Endothelial cell (in vitro differentiated cells): ENCODE measurements around the gene UTRN. TPM values are rescaled to one million over a fixed set of nuclear protein-coding genes. Genes with fewer than 3 reads are reported as not detected.

Experiments used
- DNase-seq: peaks from one replicate; pipeline ENCODE4 v3.0.0; 2021; ENCODE audit warnings: low spot score
- H3K27ac Mint-ChIP-seq: one replicate; pipeline ENCODE4 v1.8.0; 2021; ENCODE audit warnings: mixed read lengths, inconsistent platforms; ENCODE audit not compliant: unreplicated experiment
- H3K27me3 Mint-ChIP-seq: one replicate; pipeline ENCODE4 v1.8.0; 2021; ENCODE audit warnings: mild to moderate bottlenecking, moderate library complexity, mixed read lengths, inconsistent platforms; ENCODE audit not compliant: unreplicated experiment
- H3K36me3 Mint-ChIP-seq: one replicate; pipeline ENCODE4 v1.8.0; 2021; ENCODE audit warnings: mild to moderate bottlenecking, low read depth, mixed read lengths, inconsistent platforms; ENCODE audit not compliant: unreplicated experiment
- H3K4me1 Mint-ChIP-seq: one replicate; pipeline ENCODE4 v1.8.0; 2021; ENCODE audit warnings: mild to moderate bottlenecking, mixed read lengths, inconsistent platforms; ENCODE audit not compliant: unreplicated experiment
- H3K4me3 Mint-ChIP-seq: one replicate; pipeline ENCODE4 v1.8.0; 2021; ENCODE audit warnings: mild to moderate bottlenecking, mixed read lengths, inconsistent platforms; ENCODE audit not compliant: unreplicated experiment
- H3K9me3 Mint-ChIP-seq: one replicate; pipeline ENCODE4 v1.8.0; 2021; ENCODE audit warnings: mixed read lengths, inconsistent platforms; ENCODE audit not compliant: unreplicated experiment
- total RNA-seq: library from RNA; stranded (reverse); fragmentation: NEBNext Ultra II Directional; extraction: Animal tissue kit (Norgen Biotek cat#: 25700); gene quantifications from one replicate; pipeline ENCODE4 v1.2.1, GENCODE V29; 2021; ENCODE audit not compliant: unreplicated experiment
- TF ChIP-seq, protein P1 (sequence below): fragments of 200-600 bp; sonication (generic); IDR thresholded peaks from one replicate; pipeline ENCODE4 v1.5.0; 2021; ENCODE audit warnings: antibody characterized with exemption; ENCODE audit not compliant: unreplicated experiment

Gene UTRN
- total RNA-seq, 1 donor from 2014 or later: 164 TPM

DNA sequence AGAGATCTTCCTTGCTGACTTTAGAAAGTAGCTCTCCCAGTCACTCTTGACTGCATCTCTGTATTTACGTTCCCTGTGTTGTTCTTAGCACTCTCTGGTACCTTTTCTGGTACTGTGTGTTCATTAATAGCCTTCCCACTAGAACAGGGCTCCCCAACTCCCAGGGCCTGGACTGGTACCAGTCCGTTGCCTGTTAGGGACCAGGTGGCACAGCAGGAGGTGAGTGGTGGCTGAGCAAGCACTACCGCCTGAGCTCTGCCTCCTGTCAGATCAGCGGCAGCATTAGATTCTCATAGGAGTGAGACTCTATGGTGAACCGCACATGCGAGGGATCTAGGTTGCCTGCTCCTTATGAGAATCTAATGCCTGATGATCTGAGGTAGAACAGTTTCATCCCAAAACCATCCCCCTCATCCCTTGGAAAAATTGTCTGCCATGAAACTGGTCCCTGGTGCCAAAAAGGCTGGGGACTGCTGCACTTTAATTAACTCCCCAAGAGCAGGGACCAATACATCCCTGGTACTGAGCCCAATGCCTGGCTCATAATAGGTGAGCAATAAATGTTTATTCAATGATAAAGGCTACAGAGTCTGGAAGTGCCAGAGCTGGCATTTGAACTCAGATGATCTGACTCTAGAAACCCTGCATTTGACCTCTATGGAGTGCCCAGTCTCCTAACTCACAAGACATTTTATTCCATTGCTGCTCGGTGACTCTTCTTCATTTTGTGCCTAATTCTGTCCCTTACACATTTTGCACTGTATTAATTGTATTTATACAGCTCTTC, 11.0 kb downstream of the UTRN start:
- DNase-seq: no peak
- TF ChIP-seq, protein P1, sequence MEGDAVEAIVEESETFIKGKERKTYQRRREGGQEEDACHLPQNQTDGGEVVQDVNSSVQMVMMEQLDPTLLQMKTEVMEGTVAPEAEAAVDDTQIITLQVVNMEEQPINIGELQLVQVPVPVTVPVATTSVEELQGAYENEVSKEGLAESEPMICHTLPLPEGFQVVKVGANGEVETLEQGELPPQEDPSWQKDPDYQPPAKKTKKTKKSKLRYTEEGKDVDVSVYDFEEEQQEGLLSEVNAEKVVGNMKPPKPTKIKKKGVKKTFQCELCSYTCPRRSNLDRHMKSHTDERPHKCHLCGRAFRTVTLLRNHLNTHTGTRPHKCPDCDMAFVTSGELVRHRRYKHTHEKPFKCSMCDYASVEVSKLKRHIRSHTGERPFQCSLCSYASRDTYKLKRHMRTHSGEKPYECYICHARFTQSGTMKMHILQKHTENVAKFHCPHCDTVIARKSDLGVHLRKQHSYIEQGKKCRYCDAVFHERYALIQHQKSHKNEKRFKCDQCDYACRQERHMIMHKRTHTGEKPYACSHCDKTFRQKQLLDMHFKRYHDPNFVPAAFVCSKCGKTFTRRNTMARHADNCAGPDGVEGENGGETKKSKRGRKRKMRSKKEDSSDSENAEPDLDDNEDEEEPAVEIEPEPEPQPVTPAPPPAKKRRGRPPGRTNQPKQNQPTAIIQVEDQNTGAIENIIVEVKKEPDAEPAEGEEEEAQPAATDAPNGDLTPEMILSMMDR: no peak
- H3K27ac Mint-ChIP-seq: no peak overlapping the region
- no peaks in the 10 kb centered on the region for H3K9me3 Mint-ChIP-seq
- peaks cover 22% of the 10 kb centered on the region for H3K36me3 Mint-ChIP-seq
- peak overlapping the region; percentile 61 for H3K4me3 Mint-ChIP-seq
- no peaks in the 10 kb centered on the region for H3K27me3 Mint-ChIP-seq
- peaks cover 11% of the 10 kb centered on the region for H3K4me1 Mint-ChIP-seq

DNA sequence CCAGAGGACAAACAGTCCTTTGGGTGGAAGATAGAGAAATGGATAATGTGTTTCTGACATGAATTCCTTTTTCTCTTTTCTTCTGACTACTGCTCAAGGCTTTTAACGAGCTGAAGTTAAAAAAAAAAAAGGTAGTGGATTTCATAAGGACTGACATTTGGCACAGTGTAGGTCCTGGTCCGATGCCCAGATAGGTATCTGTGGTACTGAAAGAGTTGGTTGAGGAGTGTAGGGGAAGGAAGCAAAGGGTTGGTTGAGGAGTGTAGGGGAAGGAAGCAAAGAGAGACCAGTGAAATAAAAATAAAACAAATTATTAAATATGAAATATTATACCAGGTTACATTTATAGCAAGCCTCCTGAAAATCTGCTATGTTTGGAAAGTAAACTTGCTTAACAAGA, 11.8 kb downstream of the UTRN start:
- H3K9me3 Mint-ChIP-seq: no peaks in the 10 kb centered on the region

GRCh38 chr6:144297511-144298100, 12.5 kb downstream of the UTRN start:
- TF ChIP-seq, protein P1: no peak

More for the DNA sequence above, 11.8 kb downstream of the UTRN start:
- DNase-seq: no peak
- Mint-ChIP-seq H3K4me3 (no peak overlapping the region), H3K27me3 (no peaks in the 10 kb centered on the region), H3K4me1 (peaks cover 11% of the 10 kb centered on the region), H3K27ac (no peak overlapping the region), H3K36me3 (peaks cover 25% of the 10 kb centered on the region)
- TF ChIP-seq, protein P1: no peak

GRCh38 chr6:144298194-144298593, 13.1 kb downstream of the UTRN start:
- H3K9me3 Mint-ChIP-seq: no peaks in the 10 kb centered on the region
- H3K4me1 Mint-ChIP-seq: peaks cover 11% of the 10 kb centered on the region
- H3K36me3 Mint-ChIP-seq: peaks cover 26% of the 10 kb centered on the region
- no peaks in the 10 kb centered on the region for H3K27me3 Mint-ChIP-seq
- DNase-seq: no peak
- no peak overlapping the region for H3K4me3 Mint-ChIP-seq
- H3K27ac Mint-ChIP-seq: no peak overlapping the region
- TF ChIP-seq, protein P1: no peak

More at GRCh38 chr6:144297511-144298100, 12.5 kb downstream of the UTRN start:
- H3K27me3 Mint-ChIP-seq: no peaks in the 10 kb centered on the region
- no peaks in the 10 kb centered on the region for H3K9me3 Mint-ChIP-seq
- H3K4me1 Mint-ChIP-seq: peaks cover 11% of the 10 kb centered on the region
- H3K27ac Mint-ChIP-seq: no peak overlapping the region
- H3K4me3 Mint-ChIP-seq: no peak overlapping the region
- DNase-seq: no peak
- peaks cover 26% of the 10 kb centered on the region for H3K36me3 Mint-ChIP-seq

GRCh38 chr6:144298916-144299315, 13.8 kb downstream of the UTRN start:
- Mint-ChIP-seq H3K36me3 (peaks cover 26% of the 10 kb centered on the region), H3K27ac (no peak overlapping the region), H3K4me3 (no peak overlapping the region), H3K9me3 (no peaks in the 10 kb centered on the region), H3K27me3 (no peaks in the 10 kb centered on the region), H3K4me1 (peaks cover 11% of the 10 kb centered on the region)
- TF ChIP-seq, protein P1: no peak
- no peak for DNase-seq
